ENCODE measurements around the gene SEZ6L. TPM values are rescaled to one million over a fixed set of nuclear protein-coding genes. Genes with fewer than 3 reads are reported as not detected.

SEZ6L gene
- polyA plus RNA-seq, 2 of the 4 experiments (the other 2 are of a cell fraction): not detected

DNA sequence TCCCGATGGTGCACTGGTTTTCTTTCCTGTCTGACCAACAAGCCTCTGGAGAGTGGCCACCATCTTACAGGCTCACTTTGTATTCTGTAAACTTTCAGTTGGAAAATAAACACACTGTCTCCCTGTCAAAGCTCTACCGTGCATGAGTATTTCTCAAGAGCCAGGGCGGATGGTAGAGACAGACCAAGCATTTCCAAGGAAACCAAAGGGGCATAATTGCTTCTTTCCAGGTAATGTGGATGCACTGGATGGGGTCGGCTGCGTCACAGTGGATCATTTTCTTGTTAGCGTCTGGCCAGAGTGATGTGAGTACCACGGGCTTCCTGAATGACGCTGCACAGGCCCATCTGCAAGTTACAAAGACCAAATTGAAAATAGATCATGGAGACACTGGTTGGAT, 5.1 kb upstream of the SEZ6L start:
- no peak overlapping the region for H3K4me2 ChIP-seq
- CTCF ChIA-PET: no interaction called here
- POLR2A ChIA-PET: no interaction called here
- no peak overlapping the region for H3K4me3 ChIP-seq
- FAIRE-seq (no peak), ATAC-seq (no peak), DNase-seq (ENCODE audit: low read depth in 1 of 2, low spot score in 1 of 2) (no peak)
- TF ChIP-seq NR3C1 (IDR thresholded peaks at IDR 0.05) (no peak), CEBPB (IDR thresholded peaks at IDR 0.05) (no peak), POLR2AphosphoS2 (conservative IDR thresholded peaks at IDR 0.05; ENCODE audit: low read length) (no peak), KDM1A (IDR thresholded peaks at IDR 0.05; ENCODE audit: low read depth) (no peak), ZFP36 (IDR thresholded peaks at IDR 0.05; ENCODE audit: borderline replicate concordance, partially characterized antibody) (no peak), RAD21 (conservative IDR thresholded peaks at IDR 0.05 in 1 of 2, IDR thresholded peaks at IDR 0.05 in 1 of 2) (no peak), MAFK (IDR thresholded peaks at IDR 0.05; ENCODE audit: partially characterized antibody) (no peak), FOSB (CRISPR knock-in tag; IDR thresholded peaks at IDR 0.05) (no peak), RFX5 (IDR thresholded peaks at IDR 0.05) (no peak), HEYL (CRISPR knock-in tag; IDR thresholded peaks at IDR 0.05) (no peak), TP53 (CRISPR knock-in tag; IDR thresholded peaks at IDR 0.05) (no peak), ZSCAN20 (CRISPR knock-in tag; IDR thresholded peaks at IDR 0.05) (no peak), FOSL2 (IDR thresholded peaks at IDR 0.05) (no peak), FOSL2 (CRISPR knock-in tag; IDR thresholded peaks at IDR 0.05) (no peak), EP300 (IDR thresholded peaks at IDR 0.05) (no peak), POLR2A (IDR thresholded peaks at IDR 0.05; ENCODE audit: low read length) (no peak), ESRRA (IDR thresholded peaks at IDR 0.05; ENCODE audit: borderline replicate concordance, low read length) (no peak)
- TF ChIP-seq, protein P1, sequence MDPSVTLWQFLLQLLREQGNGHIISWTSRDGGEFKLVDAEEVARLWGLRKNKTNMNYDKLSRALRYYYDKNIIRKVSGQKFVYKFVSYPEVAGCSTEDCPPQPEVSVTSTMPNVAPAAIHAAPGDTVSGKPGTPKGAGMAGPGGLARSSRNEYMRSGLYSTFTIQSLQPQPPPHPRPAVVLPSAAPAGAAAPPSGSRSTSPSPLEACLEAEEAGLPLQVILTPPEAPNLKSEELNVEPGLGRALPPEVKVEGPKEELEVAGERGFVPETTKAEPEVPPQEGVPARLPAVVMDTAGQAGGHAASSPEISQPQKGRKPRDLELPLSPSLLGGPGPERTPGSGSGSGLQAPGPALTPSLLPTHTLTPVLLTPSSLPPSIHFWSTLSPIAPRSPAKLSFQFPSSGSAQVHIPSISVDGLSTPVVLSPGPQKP (IDR thresholded peaks at IDR 0.05; ENCODE audit: low read depth, low read length): no peak
- TF ChIP-seq, protein P2, sequence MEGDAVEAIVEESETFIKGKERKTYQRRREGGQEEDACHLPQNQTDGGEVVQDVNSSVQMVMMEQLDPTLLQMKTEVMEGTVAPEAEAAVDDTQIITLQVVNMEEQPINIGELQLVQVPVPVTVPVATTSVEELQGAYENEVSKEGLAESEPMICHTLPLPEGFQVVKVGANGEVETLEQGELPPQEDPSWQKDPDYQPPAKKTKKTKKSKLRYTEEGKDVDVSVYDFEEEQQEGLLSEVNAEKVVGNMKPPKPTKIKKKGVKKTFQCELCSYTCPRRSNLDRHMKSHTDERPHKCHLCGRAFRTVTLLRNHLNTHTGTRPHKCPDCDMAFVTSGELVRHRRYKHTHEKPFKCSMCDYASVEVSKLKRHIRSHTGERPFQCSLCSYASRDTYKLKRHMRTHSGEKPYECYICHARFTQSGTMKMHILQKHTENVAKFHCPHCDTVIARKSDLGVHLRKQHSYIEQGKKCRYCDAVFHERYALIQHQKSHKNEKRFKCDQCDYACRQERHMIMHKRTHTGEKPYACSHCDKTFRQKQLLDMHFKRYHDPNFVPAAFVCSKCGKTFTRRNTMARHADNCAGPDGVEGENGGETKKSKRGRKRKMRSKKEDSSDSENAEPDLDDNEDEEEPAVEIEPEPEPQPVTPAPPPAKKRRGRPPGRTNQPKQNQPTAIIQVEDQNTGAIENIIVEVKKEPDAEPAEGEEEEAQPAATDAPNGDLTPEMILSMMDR (IDR thresholded peaks at IDR 0.05): no peak
- TF ChIP-seq, protein P3, sequence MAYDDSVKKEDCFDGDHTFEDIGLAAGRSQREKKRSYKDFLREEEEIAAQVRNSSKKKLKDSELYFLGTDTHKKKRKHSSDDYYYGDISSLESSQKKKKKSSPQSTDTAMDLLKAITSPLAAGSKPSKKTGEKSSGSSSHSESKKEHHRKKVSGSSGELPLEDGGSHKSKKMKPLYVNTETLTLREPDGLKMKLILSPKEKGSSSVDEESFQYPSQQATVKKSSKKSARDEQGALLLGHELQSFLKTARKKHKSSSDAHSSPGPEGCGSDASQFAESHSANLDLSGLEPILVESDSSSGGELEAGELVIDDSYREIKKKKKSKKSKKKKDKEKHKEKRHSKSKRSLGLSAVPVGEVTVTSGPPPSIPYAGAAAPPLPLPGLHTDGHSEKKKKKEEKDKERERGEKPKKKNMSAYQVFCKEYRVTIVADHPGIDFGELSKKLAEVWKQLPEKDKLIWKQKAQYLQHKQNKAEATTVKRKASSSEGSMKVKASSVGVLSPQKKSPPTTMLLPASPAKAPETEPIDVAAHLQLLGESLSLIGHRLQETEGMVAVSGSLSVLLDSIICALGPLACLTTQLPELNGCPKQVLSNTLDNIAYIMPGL (CRISPR knock-in tag; IDR thresholded peaks at IDR 0.05; ENCODE audit: borderline replicate concordance): no peak
- TF ChIP-seq, protein P4, sequence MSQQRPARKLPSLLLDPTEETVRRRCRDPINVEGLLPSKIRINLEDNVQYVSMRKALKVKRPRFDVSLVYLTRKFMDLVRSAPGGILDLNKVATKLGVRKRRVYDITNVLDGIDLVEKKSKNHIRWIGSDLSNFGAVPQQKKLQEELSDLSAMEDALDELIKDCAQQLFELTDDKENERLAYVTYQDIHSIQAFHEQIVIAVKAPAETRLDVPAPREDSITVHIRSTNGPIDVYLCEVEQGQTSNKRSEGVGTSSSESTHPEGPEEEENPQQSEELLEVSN (IDR thresholded peaks at IDR 0.05; ENCODE audit: borderline replicate concordance, low read depth): no peak
- H3K9me3 ChIP-seq: no peaks in the 10 kb centered on the region
- 13% methylated on average over 8 of the region's 8 CpGs for WGBS (ENCODE audit: missing lambda C conversion rate)
- no peaks in the 10 kb centered on the region for H3K4me1 ChIP-seq
- H3K27ac ChIP-seq: no peak overlapping the region

DNA sequence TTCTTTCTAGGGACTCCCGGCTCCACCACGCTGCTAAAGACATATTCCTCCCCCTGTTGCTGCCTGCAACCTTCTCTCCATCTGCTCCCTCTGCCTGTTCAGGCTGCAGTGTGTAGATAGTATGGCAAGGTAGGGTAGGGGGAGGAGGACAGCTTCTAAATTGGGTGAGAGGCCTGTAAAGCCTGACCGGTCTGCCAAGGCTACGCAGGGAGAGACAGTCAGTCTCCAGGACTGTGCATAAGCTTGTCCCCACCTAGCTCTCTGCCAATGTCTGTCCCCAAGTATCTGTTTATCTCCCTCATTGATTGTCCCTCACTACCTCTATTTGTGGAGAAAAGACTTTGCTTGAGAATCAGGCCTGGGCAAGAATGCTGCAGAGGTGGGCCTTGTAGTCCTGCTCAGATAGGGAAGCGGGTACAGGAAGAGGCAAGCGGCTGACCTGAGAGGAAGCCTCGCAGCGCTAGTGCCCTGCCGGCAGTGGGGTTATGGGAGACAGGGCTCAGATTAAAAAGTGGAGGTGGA, 871 bp upstream of the SEZ6L start:
- Histone ChIP-seq H3K27ac (no peak overlapping the region), H3K4me2 (no peak overlapping the region), H3K9me3 (no peaks in the 10 kb centered on the region), H3K4me3 (no peak overlapping the region), H3K4me1 (no peaks in the 10 kb centered on the region)
- ATAC-seq: no peak
- TF ChIP-seq RNF2 (IDR thresholded peaks at IDR 0.05; ENCODE audit: borderline replicate concordance, low read depth) (no peak), KDM1A (IDR thresholded peaks at IDR 0.05; ENCODE audit: low read depth) (no peak), NPAS2 (CRISPR knock-in tag; IDR thresholded peaks at IDR 0.05; ENCODE audit: borderline replicate concordance) (no peak), ZSCAN20 (CRISPR knock-in tag; IDR thresholded peaks at IDR 0.05) (no peak), NR3C1 (IDR thresholded peaks at IDR 0.05) (no peak), ZNF302 (CRISPR knock-in tag; IDR thresholded peaks at IDR 0.05) (no peak), HDAC2 (IDR thresholded peaks at IDR 0.05) (no peak), SREBF2 (IDR thresholded peaks at IDR 0.05) (no peak), EHMT2 (IDR thresholded peaks at IDR 0.05; ENCODE audit: low read depth) (no peak), RCOR1 (IDR thresholded peaks at IDR 0.05; ENCODE audit: low read depth, low read length) (no peak), MYC (IDR thresholded peaks at IDR 0.05; ENCODE audit: borderline replicate concordance, low read length) (no peak)
- TF ChIP-seq, protein P5, sequence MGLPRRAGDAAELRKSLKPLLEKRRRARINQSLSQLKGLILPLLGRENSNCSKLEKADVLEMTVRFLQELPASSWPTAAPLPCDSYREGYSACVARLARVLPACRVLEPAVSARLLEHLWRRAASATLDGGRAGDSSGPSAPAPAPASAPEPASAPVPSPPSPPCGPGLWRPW (IDR thresholded peaks at IDR 0.05): no peak
- TF ChIP-seq, protein P1 (IDR thresholded peaks at IDR 0.05; ENCODE audit: low read depth, low read length): no peak
- ChIA-PET POLR2A (no interaction called here), CTCF (no interaction called here)
- WGBS (ENCODE audit: missing lambda C conversion rate): 60% methylated on average over 9 of the region's 9 CpGs
- no peak for FAIRE-seq
- DNase-seq (ENCODE audit: low read depth in 1 of 2, low spot score in 1 of 2): no peak

Data from A549 (cell line).